Ishikawa (cell line): ENCODE measurements around the gene IL1RAPL1.

Experiments used
- CEBPB ChIP-seq: IDR thresholded peaks from 2 replicates; pipeline ENCODE4 v1.6.1; 2012
- CREB1 ChIP-seq: IDR thresholded peaks from 2 replicates; pipeline ENCODE4 v1.6.1; 2012; ENCODE audit warnings: low read depth
- EP300 ChIP-seq: IDR thresholded peaks from 2 replicates; pipeline ENCODE4 v1.6.1; 2012; ENCODE audit warnings: borderline replicate concordance
- FOXM1 ChIP-seq: IDR thresholded peaks from 2 replicates; pipeline ENCODE4 v1.6.1; 2012; ENCODE audit warnings: low read depth, borderline replicate concordance
- MAX ChIP-seq: IDR thresholded peaks from 2 replicates; pipeline ENCODE4 v1.6.1; 2012
- NFIC ChIP-seq: IDR thresholded peaks from 2 replicates; pipeline ENCODE4 v1.6.1; 2012
- RAD21 ChIP-seq: IDR thresholded peaks from 2 replicates; pipeline ENCODE4 v1.6.1; 2012; ENCODE audit warnings: low read depth
- REST ChIP-seq: IDR thresholded peaks from 2 replicates; pipeline ENCODE4 v1.6.1; 2012; ENCODE audit warnings: low read depth, mild to moderate bottlenecking
- TAF1 ChIP-seq: IDR thresholded peaks from 2 replicates; pipeline ENCODE4 v1.6.1; 2012; ENCODE audit warnings: low read depth, mild to moderate bottlenecking
- TEAD4 ChIP-seq: IDR thresholded peaks from 2 replicates; pipeline ENCODE4 v1.6.1; 2012
- USF1 ChIP-seq: IDR thresholded peaks from 2 replicates; pipeline ENCODE4 v1.6.1; 2012
- YY1 ChIP-seq: IDR thresholded peaks from 2 replicates; pipeline ENCODE4 v1.6.1; 2012; ENCODE audit warnings: low read depth

GRCh38 chrX:29470030-29470429, 882.8 kb downstream of the IL1RAPL1 start:
- TF ChIP-seq MAX (no peak), CREB1 (no peak), YY1 (no peak), RAD21 (no peak), EP300 (no peak), NFIC (no peak), TAF1 (no peak), FOXM1 (no peak), REST (no peak), CEBPB (no peak), USF1 (no peak), TEAD4 (no peak)
